ENCODE data around the gene L2HGDH. TPM values are rescaled to one million over a fixed set of nuclear protein-coding genes. Genes with fewer than 3 reads are reported as not detected.

The L2HGDH gene
- total and polyA plus RNA-seq, 2 experiments from 2014 or later: 5.8 to 9.7 TPM

- peaks cover 71% of the 10 kb centered on the region for H3K79me2 ChIP-seq
- DNase-seq (ENCODE audit: low spot score): no peak
- no peaks in the 10 kb centered on the region for H3K36me3 ChIP-seq (replicated peaks; ENCODE audit: insufficient read depth, low read depth)
- TF ChIP-seq EZH2 (IDR thresholded peaks at IDR 0.05; ENCODE audit: borderline replicate concordance): no peak
- no peak for TF ChIP-seq EZH2phosphoT487 (IDR thresholded peaks at IDR 0.05; ENCODE audit: low read depth, severe bottlenecking, unreplicated experiment)
- no peak for TF ChIP-seq CTCF (IDR thresholded peaks at IDR 0.05; ENCODE audit: poor library complexity)
- H2AFZ ChIP-seq: no peak overlapping the region
- H3K9me3 ChIP-seq (ENCODE audit: low read depth): no peaks in the 10 kb centered on the region
- no peak overlapping the region for H3K4me3 ChIP-seq
- H3K27ac ChIP-seq: no peak overlapping the region
- H4K20me1 ChIP-seq (ENCODE audit: insufficient read depth, poor library complexity, severe bottlenecking): no peaks in the 10 kb centered on the region
- 98% methylated on average over 4 of the region's 4 CpGs for WGBS (ENCODE audit: low lambda C conversion rate, missing lambda C conversion rate)
- no peaks in the 10 kb centered on the region for H3K27me3 ChIP-seq
- H3K4me2 ChIP-seq: peak overlapping the region; percentile 90
- H3K9me2 ChIP-seq (replicated peaks; ENCODE audit: insufficient read depth): no peaks in the 10 kb centered on the region
- peaks cover 11% of the 10 kb centered on the region for H3K4me1 ChIP-seq (ENCODE audit: insufficient read depth)
These were observed 1.6 kb downstream of the L2HGDH start for GRCh38 chr14:50310445-50310844.

GRCh38 chr14:50308363-50308915 lies 3.6 kb downstream of the L2HGDH start:
- H2AFZ ChIP-seq: no peak overlapping the region
- no peaks in the 10 kb centered on the region for H4K20me1 ChIP-seq (ENCODE audit: insufficient read depth, poor library complexity, severe bottlenecking)
- H3K9me3 ChIP-seq (ENCODE audit: low read depth): no peaks in the 10 kb centered on the region
- H3K4me2 ChIP-seq: no peak overlapping the region
- H3K27me3 ChIP-seq: no peaks in the 10 kb centered on the region
- H3K9me2 ChIP-seq (replicated peaks; ENCODE audit: insufficient read depth): no peaks in the 10 kb centered on the region
- H3K4me3 ChIP-seq: no peak overlapping the region
- DNase-seq (ENCODE audit: low spot score): no peak
- H3K79me2 ChIP-seq: peaks cover 66% of the 10 kb centered on the region
- TF ChIP-seq CTCF (IDR thresholded peaks at IDR 0.05; ENCODE audit: poor library complexity) (no peak), EZH2 (IDR thresholded peaks at IDR 0.05; ENCODE audit: borderline replicate concordance) (no peak), EZH2phosphoT487 (IDR thresholded peaks at IDR 0.05; ENCODE audit: low read depth, severe bottlenecking, unreplicated experiment) (no peak)
- WGBS (ENCODE audit: low lambda C conversion rate, missing lambda C conversion rate): 88% methylated on average over 4 of the region's 4 CpGs
- H3K27ac ChIP-seq: no peak overlapping the region
- peaks cover 11% of the 10 kb centered on the region for H3K4me1 ChIP-seq (ENCODE audit: insufficient read depth)
- H3K36me3 ChIP-seq (replicated peaks; ENCODE audit: insufficient read depth, low read depth): no peaks in the 10 kb centered on the region

GRCh38 chr14:50303744-50304471 lies 8.1 kb downstream of the L2HGDH start:
- H3K79me2 ChIP-seq: peaks cover 41% of the 10 kb centered on the region
- no peak overlapping the region for H3K27ac ChIP-seq
- no peaks in the 10 kb centered on the region for H3K4me1 ChIP-seq (ENCODE audit: insufficient read depth)
- no peak overlapping the region for H3K4me3 ChIP-seq
- no peak overlapping the region for H3K4me2 ChIP-seq
- no peaks in the 10 kb centered on the region for H4K20me1 ChIP-seq (ENCODE audit: insufficient read depth, poor library complexity, severe bottlenecking)
- no peak overlapping the region for H2AFZ ChIP-seq
- H3K9me3 ChIP-seq (ENCODE audit: low read depth): no peaks in the 10 kb centered on the region
- H3K36me3 ChIP-seq (replicated peaks; ENCODE audit: insufficient read depth, low read depth): no peaks in the 10 kb centered on the region
- TF ChIP-seq EZH2phosphoT487 (IDR thresholded peaks at IDR 0.05; ENCODE audit: low read depth, severe bottlenecking, unreplicated experiment): no peak
- no peak for TF ChIP-seq EZH2 (IDR thresholded peaks at IDR 0.05; ENCODE audit: borderline replicate concordance)
- no peak for TF ChIP-seq CTCF (IDR thresholded peaks at IDR 0.05; ENCODE audit: poor library complexity)
- H3K9me2 ChIP-seq (replicated peaks; ENCODE audit: insufficient read depth): no peaks in the 10 kb centered on the region
- DNase-seq (ENCODE audit: low spot score): peak; percentile 75
- WGBS (ENCODE audit: low lambda C conversion rate, missing lambda C conversion rate): 86% methylated on average over 8 of the region's 8 CpGs
- no peaks in the 10 kb centered on the region for H3K27me3 ChIP-seq

All from hepatocyte (in vitro differentiated cells).